IPS DF 19.7 (cell line): ENCODE measurements around the gene GCNT2.
"Not testable (repeated sequence)": the region's sequence is repeated elsewhere in the genome, so short reads cannot be mapped to it uniquely, and the experiment has no call there.

Source experiments
- DNase-seq: peaks from one replicate; pipeline ENCODE4 v3.0.0-alpha.2; 2013; ENCODE audit warnings: low read depth, low spot score

GCNT2 gene

DNA sequence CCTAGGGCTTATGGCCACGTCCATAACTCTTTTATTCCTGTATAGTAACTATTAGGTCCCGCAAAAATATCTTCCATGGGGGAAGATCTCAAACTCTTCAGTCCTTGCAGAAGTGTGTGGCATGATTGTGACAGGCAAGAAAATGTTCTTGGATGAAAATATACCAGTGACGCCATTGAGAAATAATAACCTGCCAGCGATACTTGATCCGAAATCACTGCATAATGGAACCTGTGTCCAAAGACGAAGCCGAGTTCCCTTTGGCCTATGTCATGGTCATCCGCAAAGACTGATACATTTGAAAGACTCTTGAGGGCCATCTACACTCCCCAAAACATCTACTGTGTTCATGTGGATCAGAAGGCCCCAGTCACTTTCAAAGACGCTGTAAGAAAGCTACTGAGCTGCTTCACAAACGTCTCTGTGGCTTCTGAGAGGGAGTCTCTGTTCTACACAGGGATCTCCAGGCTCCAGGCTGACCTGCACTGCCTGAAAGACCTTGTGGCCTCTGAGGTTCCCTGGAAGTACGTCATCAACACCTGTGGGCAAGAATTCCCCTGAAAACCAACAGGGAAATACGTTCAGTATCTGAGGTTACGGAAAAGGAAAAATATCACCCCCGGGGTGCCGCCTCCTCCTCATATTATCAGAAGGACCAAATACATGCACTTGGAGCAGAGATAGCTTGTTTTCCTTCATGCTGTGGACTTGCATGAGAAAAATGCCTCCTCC, 6.9 kb upstream of the GCNT2 start:
- DNase-seq, result no peak

DNA sequence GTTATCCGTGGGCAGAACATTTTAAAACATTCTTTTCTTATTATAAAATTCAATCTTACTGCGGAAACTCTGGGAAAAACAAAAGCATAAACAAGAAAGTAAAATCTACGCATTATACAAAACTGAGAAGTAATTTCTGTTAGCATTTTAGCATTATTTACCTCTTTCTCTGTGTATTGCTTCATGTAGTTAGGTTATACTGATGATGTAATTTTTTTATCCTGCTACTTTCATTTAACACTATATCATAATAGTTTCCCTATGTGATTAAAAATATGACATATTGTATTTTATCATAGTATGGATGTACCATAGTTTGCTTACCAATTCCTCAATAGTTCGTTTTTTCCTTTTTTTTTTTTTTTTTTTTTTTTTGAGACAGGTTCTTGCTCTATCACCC, 4.2 kb upstream of the GCNT2 start:
- DNase-seq, result no peak

DNA sequence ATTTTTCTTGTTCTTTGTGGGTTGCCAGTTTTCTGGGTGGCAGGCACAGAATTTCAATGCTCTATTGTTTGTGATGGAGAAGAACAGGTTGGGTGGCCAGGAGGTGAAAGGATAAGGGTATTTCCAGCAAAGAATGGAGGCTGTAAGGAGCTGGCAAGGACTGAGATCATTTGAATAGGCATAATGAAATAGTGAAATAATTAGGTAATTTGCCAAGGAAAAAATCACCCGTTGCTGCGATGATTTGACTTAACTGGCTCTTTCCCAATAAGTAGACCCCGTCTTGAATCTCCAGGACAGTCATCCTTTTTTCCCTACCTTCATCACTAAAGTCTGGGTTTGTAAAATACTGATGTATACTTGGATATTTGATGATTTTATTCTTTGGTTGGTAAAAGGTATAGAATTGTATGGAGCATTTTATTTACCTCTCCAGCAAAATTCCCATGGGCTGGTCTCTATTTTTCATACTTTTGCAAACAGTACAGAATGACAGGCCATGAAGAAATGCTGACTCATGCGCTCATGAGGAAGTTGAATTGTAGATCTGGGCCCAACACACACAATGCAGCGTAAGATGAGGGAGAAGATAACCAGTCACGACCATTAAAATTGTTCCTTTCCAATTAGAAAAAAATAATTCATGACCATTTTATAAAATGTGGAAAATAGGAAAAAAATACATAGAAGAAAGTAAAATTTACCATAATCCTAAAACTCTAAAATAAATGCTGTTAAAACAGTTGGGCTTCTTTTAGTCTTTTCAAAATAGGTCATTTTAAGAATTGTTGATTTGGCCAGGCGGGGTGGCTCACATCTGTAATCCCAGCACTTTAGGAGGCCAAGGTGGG, 2.4 kb upstream of the GCNT2 start:
- no peak for DNase-seq

DNA sequence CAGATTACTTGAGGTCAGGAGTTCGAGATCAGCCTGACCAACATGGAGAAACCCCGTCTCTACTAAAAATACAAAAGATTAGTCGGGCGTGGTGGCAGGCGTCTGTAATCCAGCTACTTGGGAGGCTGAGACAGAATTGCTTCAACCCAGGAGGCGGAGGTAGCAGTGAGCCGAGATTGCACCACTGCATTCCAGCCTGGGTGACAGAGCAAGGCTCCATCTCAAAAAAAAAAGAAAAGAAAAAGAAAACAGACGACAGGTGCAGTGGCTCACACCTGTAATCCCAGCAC, 1.8 kb upstream of the GCNT2 start:
- DNase-seq, result not testable (repeated sequence)

DNA sequence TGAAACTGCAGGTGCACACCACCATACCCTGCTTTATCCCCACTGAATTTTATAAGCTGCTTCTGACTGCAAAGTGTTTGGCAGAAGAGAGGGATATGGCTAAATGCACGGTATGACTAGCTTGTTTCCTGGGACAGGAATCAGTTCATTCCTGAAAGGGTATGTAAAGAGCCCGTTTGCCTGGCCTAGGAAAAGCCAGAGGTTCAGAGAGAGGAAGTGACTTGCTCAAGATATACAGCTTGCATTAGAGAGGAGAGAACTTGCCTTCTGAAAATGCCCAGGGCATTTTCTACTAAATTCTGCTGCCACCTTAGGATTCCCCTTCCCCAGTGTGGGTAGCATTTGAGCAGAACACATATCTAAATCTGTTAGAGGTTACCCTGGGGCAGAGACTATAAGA, 683 bp upstream of the GCNT2 start:
- DNase-seq, result no peak

DNA sequence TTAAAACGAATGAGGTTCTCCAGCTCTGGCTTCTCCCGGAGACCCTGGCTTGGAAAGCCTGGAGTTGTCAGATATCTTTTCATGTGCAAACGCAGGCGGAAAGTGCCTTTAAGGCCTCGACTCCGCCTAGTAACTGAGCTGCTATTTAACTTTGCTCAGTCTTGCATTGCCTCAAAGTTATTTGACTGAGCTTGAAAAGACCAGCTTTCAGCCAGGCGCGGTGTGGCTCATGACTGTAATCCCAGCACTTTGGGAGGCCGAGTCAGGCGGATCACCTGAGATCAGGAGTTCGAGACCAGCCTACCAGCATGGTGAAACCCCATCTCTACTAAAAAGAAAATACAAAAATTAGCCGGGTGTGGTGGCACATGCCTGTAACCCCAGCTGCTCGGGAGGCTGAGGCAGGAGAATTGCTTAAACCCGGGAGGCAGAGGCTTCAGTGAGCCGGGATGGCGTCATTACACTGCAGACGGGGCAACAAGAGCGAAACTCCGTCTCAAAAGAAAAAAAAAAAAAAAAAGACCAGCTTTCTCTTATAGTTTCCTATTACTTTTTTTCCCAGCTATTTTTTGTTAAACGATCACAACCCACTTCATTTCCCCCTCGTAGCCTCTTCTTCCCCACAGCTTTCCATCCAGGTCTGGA, 1.9 kb downstream of the GCNT2 start:
- peak; percentile 68 for DNase-seq

DNA sequence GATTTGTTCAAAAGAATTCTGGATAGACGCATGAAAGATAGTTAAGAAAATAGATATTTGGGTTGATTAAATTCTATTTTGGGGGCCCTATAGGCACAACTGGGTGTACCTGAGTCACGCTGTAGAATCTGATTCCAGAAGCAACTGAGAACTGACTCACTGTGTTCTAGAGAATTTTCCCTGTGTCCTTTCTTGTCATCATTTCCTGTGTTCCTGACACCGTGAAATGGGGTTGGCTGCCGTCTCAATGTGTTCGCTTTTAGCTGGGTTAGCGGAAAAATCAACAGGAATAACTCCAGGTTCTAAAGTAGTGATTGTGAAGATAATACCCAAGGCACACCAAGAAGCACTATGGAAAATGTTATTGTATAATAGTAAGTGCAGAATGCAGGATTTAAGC, 5.0 kb downstream of the GCNT2 start:
- DNase-seq, result no peak

DNA sequence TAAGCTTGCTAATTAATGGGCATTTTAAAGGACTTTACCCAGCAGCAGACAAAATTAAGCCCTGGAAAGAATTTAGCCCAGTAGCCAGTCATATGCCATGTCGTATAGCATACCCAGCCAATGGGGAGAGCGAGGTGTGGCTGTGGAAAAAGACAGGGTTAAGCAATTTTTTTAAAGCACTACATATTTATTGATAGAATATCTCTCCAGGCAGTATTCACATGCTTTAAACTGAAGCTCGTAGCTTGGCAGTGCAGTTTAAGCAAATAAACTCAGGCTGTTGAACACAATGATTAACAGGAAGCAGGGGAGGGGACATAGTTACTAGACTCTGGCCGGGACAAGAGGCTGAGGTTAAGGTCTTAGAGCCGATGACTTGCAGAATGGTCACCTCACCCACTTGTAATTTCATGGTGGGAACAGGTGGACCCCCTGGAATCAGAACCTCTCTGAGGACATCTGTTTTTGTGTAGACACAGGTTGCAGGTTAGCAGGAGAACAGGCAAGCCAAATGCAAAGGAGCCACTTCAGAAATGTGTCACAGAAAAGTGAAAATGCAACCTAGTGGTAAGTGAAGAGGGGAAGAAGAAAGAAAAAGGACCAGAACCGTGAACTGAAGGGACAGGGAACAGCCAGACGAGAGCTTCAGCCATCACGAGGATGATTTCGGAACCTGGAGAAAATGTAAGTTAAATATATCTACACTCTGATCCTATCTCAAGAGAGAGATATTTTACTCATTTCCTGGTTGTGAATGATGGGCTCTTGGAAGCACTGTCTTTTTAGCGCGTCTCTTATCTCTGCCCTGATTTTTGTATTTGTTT, 7.2 kb downstream of the GCNT2 start:
- DNase-seq, result no peak

DNA sequence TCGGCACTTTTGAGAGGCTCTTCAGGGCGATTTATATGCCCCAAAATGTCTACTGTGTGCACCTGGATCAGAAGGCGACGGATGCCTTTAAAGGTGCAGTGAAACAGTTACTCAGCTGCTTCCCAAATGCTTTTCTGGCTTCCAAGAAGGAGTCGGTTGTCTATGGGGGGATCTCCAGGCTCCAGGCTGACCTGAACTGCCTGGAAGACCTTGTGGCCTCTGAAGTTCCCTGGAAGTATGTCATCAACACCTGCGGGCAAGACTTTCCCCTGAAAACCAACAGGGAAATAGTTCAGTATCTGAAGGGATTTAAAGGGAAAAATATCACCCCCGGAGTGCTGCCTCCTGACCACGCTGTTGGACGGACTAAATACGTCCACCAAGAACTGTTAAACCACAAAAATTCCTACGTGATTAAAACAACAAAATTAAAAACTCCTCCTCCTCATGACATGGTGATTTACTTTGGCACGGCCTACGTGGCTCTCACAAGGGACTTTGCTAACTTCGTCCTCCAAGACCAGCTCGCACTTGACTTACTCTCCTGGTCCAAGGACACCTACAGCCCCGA, 8.2 kb downstream of the GCNT2 start:
- DNase-seq, result no peak

DNA sequence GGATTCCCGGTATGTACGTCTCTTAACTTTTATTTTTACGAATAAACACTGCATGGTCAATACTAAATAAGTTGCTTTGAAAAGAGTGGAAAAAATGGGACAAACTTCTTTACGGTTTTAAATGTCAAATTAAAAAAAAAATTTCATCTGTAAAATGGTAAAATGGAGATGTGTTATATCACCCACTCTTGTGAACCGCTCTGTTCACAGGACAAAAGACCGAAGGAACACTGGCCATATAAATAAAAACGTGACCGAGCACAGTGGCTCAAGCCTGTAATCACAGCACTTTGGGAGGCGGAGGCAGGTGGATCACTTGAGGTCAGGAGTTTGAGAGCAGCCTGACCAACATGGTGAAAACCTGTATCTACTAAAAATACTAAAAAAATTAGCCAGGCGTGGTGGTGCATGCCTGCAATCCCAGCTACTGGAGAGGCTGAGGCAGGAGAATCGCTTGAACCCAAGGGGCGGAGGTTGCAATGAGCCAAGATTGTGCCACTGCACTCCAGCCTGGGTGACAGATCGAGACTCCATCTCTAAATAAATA, 8.8 kb downstream of the GCNT2 start:
- not testable (repeated sequence) for DNase-seq

DNA sequence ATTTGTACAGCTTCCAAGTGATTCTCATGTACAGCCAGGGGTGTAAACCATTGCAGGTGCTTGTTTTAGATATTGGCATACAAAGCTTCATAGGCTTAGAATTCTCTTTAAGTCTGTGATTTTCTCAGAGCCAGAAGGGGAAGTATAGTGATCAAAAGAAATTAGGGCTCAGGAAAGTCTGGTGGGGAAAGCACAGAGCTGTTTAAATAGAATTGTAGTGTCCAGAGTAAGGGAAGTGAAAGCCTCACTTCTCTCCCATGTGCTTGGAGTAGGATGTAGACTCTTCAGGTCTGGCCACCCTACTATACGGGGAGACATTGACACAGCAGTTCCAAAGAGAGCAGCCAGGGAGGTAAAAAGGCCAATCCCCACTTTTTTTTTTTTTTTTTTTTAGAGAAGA, 10.4 kb downstream of the GCNT2 start:
- DNase-seq, result no peak

DNA sequence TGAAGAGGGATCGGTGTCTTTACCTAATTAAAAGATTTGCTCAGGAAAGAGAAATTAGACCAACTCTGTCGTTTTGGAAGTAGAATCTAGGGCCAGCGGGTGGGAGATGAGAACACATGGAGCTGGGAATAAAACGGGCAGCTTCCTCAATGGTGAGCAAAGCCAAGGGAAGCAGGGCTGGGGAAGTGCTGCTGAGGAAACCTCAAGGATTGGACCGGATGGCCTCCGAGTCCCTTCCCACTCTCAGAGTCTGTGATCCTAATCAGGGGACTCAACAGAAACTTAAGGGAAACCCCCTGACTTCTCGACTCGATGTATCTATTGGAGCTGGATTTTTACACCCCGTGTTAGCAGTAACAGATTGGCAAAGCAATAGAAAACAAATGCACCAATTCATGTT, 10.8 kb downstream of the GCNT2 start:
- no peak for DNase-seq

DNA sequence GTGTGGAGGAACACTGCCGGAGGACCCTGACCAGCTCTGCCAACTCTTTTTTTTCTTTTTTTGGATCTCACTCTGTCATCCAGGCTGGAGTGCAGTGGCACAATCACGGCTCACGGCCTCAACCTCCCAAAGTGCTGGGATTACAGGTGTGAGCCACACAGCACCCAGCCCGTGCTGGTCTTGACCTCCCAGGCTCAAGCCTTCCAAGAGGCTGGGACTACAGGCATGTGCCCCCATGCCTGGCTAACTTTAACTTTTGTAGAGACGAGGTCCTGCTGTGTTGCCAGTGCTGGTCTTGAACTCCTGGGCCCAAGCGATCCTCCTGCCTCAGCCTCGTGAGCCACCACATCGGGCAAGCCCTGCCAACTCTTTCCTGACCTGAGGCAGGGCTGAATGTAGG, 11.2 kb downstream of the GCNT2 start:
- DNase-seq, result no peak

DNA sequence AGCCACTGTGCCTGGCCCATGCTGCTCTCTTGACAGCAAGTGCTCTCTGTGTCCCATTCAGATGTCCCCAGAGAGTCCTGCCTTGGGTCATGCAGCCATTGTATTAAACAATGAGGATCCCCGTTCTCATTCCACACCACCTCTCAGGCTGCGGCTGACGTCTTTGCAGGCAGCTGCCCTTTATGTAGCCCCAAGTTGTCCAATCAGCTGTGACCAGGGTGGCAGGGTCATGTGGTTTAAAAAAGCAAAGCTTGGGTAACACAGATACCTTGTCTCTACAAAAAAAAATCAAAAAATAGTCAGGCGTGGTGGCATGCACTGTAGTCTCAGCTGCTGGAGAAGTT, 13.2 kb downstream of the GCNT2 start:
- DNase-seq, result no peak

DNA sequence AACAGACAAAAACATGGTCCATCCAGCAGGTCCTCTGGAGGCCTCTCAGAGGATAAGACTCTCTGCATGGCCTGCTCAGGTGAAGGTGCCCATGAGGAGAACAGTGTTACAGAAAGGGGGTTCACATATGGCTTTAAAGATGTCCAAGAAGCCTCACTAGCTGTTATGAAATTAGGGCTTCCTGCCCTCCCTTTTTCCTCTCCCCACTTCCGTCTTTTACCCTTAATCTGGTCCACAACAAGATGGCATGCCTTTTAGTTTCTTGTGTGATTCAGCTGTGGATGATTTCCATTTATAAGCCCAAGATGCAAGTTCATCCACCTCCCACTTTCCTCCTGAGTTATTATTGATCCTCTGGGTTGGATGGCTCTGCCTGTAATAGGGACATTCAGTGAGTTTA, 14.0 kb downstream of the GCNT2 start:
- no peak for DNase-seq

DNA sequence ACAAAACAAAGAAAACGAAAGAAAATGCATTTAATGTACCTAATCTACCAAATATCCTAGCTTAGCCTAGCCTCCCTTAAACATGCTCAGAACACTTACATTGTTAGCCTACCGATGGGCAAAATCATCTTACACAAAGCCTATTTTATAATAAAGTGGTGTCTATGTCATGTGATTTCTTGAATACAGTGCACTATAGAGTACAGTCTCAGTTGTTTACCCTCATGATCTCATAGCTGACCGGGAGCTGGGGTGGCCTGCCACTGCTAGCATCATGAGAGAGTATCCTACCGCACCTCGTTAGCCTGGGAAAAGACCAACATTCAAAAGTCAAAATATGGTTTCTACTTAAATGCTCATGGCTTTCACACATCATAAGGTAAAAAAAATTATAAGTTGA, 16.6 kb downstream of the GCNT2 start:
- no peak for DNase-seq

DNA sequence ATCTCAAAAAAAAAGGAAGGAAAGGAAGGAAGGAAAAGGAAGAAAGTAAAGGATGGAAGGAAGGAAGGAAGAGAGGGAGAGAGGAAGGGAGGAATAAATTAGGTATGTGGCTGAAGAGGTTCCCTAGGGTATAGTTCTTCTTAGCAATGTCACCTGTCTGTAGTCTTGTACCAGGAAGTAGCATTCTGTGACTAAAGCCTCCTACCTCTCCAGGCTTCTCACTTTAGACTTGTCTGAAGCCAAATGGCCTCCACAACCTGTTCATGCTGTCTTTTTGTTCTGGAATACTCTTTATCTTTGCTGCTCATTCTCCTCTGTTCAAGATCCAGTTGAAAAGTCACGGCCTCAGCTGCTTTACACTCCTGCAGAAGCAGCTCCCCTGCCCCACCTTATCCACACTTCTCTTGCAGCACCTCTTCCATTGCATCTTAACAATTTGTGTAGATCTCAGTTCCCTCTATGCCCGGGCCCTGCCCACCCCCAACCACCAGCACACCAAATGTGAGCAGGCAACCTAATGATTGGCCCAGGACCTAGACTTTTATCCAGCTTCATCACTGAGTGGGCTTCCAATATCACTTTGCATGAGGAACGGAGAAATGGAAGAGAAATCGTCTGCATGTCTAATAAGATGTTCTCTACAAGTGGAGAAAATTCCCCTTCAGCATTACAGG, 19.1 kb downstream of the GCNT2 start:
- DNase-seq, result no peak

DNA sequence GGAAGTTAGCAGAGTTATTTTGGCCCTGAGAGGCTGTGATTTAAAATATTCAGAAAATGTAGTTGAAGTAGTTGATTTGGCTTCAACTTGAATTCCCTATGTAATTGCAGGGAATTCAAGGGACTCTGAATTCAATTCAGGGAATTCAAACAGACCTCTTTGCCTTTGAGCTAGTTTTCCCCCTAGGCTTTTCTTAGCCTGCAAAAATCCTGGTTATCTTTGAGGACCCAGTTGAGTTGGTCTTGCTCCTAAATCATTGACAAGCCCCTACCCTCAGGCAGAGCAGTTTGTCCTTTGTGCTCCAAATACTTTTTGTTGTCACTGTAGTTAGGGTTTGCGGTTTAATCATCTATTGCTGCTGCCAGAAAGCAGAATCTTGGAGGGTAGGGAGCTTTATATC, 20.4 kb downstream of the GCNT2 start:
- no peak for DNase-seq

DNA sequence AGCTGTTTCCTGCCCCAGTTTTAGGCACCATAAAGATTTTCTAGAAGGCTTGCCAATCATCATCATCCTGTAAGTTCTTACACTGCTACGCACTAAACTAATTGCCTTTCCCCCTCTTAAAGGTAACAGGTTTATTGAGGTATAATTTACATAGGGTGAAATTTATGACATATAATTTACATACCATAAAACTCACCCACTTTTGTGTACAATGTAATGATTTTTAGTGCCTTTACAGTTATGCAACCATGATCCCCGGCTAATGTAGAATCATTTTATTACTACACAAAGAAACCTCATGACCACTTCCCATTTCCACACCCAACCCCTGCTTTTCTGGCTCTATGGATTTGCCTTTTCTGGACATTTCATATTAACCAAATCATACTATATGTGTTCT, 21.1 kb downstream of the GCNT2 start:
- DNase-seq, result no peak

DNA sequence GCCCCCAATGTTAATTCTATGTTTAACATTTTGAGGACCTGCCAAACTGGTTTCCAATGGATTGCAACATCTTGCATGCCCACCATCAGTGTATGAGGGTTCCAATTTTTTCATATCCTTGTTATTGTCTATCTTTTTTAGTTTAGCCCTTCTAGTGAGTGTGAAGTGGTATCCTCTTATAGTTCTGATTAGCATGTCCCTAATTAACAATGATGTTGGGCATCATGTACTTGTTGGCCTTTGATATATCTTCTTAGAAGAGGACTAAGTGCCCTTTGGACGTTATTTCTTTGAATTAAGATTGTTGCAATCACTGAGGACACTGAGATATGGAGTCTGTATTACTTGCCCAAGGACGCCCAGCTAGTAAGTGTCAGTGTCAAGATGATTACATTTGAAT, 22.3 kb downstream of the GCNT2 start:
- no peak for DNase-seq

DNA sequence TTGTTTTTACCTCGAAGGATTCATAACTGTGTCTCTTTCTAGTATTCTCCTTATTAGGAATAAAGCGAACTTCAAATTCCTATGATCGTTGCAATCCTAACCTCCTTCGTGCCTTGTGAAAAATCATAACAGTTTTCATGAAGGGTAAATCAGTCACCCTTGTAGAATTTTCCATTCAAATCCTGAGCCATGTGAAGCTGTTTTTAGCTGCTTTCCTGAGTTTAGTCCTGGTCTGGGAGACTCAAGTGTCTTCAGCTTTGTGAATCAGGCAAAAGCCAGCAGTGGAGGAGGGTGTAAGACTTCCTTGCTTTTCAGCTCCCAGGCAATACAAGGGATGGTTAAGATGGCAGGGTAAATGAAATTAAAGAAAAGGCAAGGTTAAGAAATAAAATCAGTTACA, 24.3 kb downstream of the GCNT2 start:
- DNase-seq, result no peak
